H1 (cell line): Measurements from ENCODE around the gene AMPH.

Experiments
- CEBPB ChIP-seq: IDR thresholded peaks from 2 replicates; pipeline ENCODE4 v1.6.1; 2012; ENCODE audit warnings: low read depth, low read length
- EGR1 ChIP-seq: IDR thresholded peaks from 2 replicates; pipeline ENCODE4 v1.6.1; 2011; ENCODE audit warnings: low read depth, low read length, borderline replicate concordance
- EP300 ChIP-seq, 2 experiments: IDR thresholded peaks; 1 replicate in 1 of 2; 2 replicates in 1 of 2; pipeline ENCODE4 v1.6.1; 2011 to 2012; ENCODE audit warnings: low read depth in 2 of 2, low read length in 2 of 2, mild to moderate bottlenecking in 2 of 2, borderline replicate concordance in 1 of 2, inconsistent platforms in 1 of 2, moderate library complexity in 1 of 2
- EZH2 ChIP-seq: fragments of 200-600 bp; sonication (generic); IDR thresholded peaks from 2 replicates; pipeline ENCODE4 v1.7.1; 2012; ENCODE audit warnings: low read depth, mild to moderate bottlenecking, moderate library complexity, low read length, inconsistent platforms; ENCODE audit not compliant: severe bottlenecking
- JUN ChIP-seq: IDR thresholded peaks from 2 replicates; pipeline ENCODE4 v1.6.1; 2011; ENCODE audit warnings: low read depth, mild to moderate bottlenecking, improper control_type of control experiment, low read length
- POLR2A ChIP-seq, 2 experiments: IDR thresholded peaks; 1 replicate in 1 of 2; 2 replicates in 1 of 2; pipeline ENCODE4 v1.6.1; 2011; ENCODE audit warnings: low read depth in 2 of 2, low read length in 2 of 2, mild to moderate bottlenecking in 2 of 2; ENCODE audit errors: control extremely low read depth in 1 of 2
- POLR2AphosphoS5 ChIP-seq: IDR thresholded peaks from 2 replicates; pipeline ENCODE4 v1.6.1; 2011; ENCODE audit warnings: low read depth, low read length
- POU5F1 ChIP-seq: IDR thresholded peaks from 2 replicates; pipeline ENCODE4 v1.6.1; 2011; ENCODE audit warnings: low read depth, mild to moderate bottlenecking, low read length, moderate library complexity
- RAD21 ChIP-seq, 2 experiments: IDR thresholded peaks in 1 of 2; conservative IDR thresholded peaks in 1 of 2; 2 replicates each; pipeline ENCODE4 v1.6.1; 2011; ENCODE audit warnings: low read depth in 2 of 2, low read length in 2 of 2, improper control_type of control experiment in 1 of 2, inconsistent platforms in 1 of 2, mild to moderate bottlenecking in 1 of 2, moderate library complexity in 1 of 2
- SP4 ChIP-seq: IDR thresholded peaks from 2 replicates; pipeline ENCODE4 v1.6.1; 2012; ENCODE audit warnings: low read length, inconsistent platforms
- TAF1 ChIP-seq: IDR thresholded peaks from 2 replicates; pipeline ENCODE4 v1.6.1; 2011; ENCODE audit warnings: mild to moderate bottlenecking, low read depth, low read length
- ZNF274 ChIP-seq: IDR thresholded peaks from 2 replicates; pipeline ENCODE4 v1.7.0; 2012; ENCODE audit warnings: low read length, borderline replicate concordance; ENCODE audit errors: extremely low read depth
- TF ChIP-seq, protein P1 (sequence below), 3 experiments: IDR thresholded peaks; 1 replicate in 2 of 3; 2 replicates in 1 of 3; pipeline versions ENCODE4 v1.5.1 to v1.6.1; 2011; ENCODE audit warnings: low read length in 3 of 3, mild to moderate bottlenecking in 3 of 3, inconsistent platforms in 2 of 3, low read depth in 1 of 3, moderate library complexity in 1 of 3; ENCODE audit not compliant: insufficient read depth in 1 of 3; ENCODE audit errors: control extremely low read depth in 1 of 3

DNA sequence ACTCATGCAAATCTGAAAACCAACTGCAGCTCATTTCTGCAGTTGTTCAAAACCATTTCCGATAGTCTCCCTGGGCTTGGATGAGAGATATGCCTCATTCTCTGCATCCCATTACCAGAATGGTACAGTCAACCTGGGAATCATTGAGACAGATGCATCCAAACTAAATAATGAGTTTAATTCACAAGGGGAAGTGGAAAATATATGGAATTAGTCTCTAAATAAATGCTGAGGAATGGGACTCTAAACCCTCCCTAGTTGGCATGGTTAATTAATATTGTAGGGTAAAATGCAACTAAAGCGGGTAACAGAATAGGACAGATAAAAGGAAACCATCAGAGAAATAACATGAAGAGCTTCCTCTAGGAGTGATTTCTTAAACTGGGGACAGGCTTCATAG is 118.9 kb downstream of the AMPH start:
- no peak for TF ChIP-seq EGR1
- TF ChIP-seq, protein P1, sequence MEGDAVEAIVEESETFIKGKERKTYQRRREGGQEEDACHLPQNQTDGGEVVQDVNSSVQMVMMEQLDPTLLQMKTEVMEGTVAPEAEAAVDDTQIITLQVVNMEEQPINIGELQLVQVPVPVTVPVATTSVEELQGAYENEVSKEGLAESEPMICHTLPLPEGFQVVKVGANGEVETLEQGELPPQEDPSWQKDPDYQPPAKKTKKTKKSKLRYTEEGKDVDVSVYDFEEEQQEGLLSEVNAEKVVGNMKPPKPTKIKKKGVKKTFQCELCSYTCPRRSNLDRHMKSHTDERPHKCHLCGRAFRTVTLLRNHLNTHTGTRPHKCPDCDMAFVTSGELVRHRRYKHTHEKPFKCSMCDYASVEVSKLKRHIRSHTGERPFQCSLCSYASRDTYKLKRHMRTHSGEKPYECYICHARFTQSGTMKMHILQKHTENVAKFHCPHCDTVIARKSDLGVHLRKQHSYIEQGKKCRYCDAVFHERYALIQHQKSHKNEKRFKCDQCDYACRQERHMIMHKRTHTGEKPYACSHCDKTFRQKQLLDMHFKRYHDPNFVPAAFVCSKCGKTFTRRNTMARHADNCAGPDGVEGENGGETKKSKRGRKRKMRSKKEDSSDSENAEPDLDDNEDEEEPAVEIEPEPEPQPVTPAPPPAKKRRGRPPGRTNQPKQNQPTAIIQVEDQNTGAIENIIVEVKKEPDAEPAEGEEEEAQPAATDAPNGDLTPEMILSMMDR (IDR thresholded peaks at IDR 0.05; ENCODE audit: control extremely low read depth in 1 of 3, insufficient read depth in 1 of 3, low read depth in 1 of 3, low read length in 3 of 3): no peak
- TF ChIP-seq EZH2: no peak
- no peak for TF ChIP-seq TAF1
- TF ChIP-seq POU5F1: no peak
- no peak for TF ChIP-seq POLR2A (IDR thresholded peaks at IDR 0.05; ENCODE audit: control extremely low read depth in 1 of 2, low read depth in 2 of 2, low read length in 2 of 2)
- no peak for TF ChIP-seq POLR2AphosphoS5
- TF ChIP-seq CEBPB: no peak
- no peak for TF ChIP-seq SP4
- TF ChIP-seq JUN: no peak
- TF ChIP-seq EP300 (IDR thresholded peaks at IDR 0.05; ENCODE audit: borderline replicate concordance in 1 of 2, low read depth in 2 of 2, low read length in 2 of 2): no peak
- TF ChIP-seq ZNF274: no peak
- TF ChIP-seq RAD21 (IDR thresholded peaks at IDR 0.05 in 1 of 2, conservative IDR thresholded peaks at IDR 0.05 in 1 of 2; ENCODE audit: low read depth in 2 of 2, low read length in 2 of 2): no peak
